ENCODE measurements around the gene CCDC88C.

DNA sequence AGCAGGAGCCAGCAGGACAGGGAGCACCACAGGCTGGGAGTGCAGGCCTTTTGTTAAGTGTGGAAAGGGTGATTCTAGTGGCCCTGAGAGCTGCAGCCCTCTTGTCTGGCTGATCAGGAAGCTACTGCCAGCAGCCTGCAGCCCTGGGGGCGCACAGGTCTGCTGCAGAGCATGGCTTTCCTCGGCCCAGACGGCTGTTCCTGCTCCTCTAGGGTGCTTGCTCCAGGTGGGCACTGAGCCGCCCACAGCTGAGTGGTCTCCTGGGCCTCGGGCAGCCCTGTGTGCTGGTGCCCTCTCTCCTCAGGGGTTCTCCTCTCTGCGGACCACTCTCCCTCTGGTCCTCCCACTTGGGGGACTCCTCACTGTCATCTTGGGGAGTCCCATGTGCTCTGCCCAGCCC is 18.9 kb downstream of the CCDC88C start:
- no peak for TF ChIP-seq CTCF (IDR thresholded peaks at IDR 0.05; ENCODE audit: insufficient read depth, low read depth, low read length)
- no peak for TF ChIP-seq EZH2 (IDR thresholded peaks at IDR 0.05; ENCODE audit: insufficient read depth, low read length)
